ENCODE data around the gene NLRP9.

- TF ChIP-seq CTCF (IDR thresholded peaks at IDR 0.05) (no peak), POLR2A (IDR thresholded peaks at IDR 0.05) (no peak), POLR2AphosphoS5 (IDR thresholded peaks at IDR 0.05) (no peak), EP300 (IDR thresholded peaks at IDR 0.05) (no peak)
Measured at GRCh38 chr19:55677572-55678028, 60.6 kb downstream of the NLRP9 start.

Measured in gastroesophageal sphincter (tissue), 3 donors.